MM.1S (cell line): ENCODE results near the gene TFDP2.

Experiments
- EZH2 ChIP-seq: fragments of 300-600 bp; sonication (generic); optimal IDR thresholded peaks from 2 replicates; pipeline ENCODE3; 2017; ENCODE audit warnings: low read depth, mild to moderate bottlenecking, antibody characterized with exemption, low read length, mixed read lengths
- EZH2phosphoT487 ChIP-seq: fragments of 300-600 bp; sonication (generic); IDR thresholded peaks from 2 replicates; pipeline ENCODE4 v1.6.1; 2018; ENCODE audit warnings: antibody characterized with exemption, low read length
- TF ChIP-seq, protein P1 (sequence below): fragments of 300-600 bp; sonication (generic); IDR thresholded peaks from 2 replicates; pipeline ENCODE4 v1.5.1; 2016; ENCODE audit warnings: antibody characterized with exemption, low read length, mixed read lengths

DNA sequence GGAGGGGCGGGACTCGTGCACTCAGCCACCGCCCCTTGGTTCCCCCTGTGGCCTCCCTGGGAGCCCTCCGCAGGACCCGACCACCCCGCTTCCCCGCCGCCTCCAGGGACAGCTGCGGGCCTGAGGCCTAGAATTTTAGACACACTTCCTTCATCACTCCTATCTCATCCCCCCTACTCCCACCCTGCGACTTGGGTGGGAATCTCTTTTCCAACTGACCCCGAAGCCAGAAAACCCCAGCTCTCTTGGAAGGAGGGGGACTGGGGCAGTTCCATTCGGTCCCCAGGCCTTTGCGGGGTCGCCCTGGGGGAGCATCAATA lies 289 bp upstream of the TFDP2 start:
- TF ChIP-seq EZH2 (no peak), EZH2phosphoT487 (no peak)
- TF ChIP-seq, protein P1, sequence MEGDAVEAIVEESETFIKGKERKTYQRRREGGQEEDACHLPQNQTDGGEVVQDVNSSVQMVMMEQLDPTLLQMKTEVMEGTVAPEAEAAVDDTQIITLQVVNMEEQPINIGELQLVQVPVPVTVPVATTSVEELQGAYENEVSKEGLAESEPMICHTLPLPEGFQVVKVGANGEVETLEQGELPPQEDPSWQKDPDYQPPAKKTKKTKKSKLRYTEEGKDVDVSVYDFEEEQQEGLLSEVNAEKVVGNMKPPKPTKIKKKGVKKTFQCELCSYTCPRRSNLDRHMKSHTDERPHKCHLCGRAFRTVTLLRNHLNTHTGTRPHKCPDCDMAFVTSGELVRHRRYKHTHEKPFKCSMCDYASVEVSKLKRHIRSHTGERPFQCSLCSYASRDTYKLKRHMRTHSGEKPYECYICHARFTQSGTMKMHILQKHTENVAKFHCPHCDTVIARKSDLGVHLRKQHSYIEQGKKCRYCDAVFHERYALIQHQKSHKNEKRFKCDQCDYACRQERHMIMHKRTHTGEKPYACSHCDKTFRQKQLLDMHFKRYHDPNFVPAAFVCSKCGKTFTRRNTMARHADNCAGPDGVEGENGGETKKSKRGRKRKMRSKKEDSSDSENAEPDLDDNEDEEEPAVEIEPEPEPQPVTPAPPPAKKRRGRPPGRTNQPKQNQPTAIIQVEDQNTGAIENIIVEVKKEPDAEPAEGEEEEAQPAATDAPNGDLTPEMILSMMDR, result no peak
